Activated naive CD8-positive, alpha-beta T cell treated with anti-CD3 and anti-CD28 coated beads, Interleukin-2, amount 50 U/mL, for 16 hours (primary cell): ENCODE measurements around the gene SLC2A5.

Experiments
- DNase-seq: peaks from one replicate; pipeline ENCODE4 v3.0.0-alpha.2; 2020; ENCODE audit warnings: low read depth, low spot score

The SLC2A5 gene

GRCh38 chr1:9062846-9063245 is 6.6 kb downstream of the SLC2A5 start:
- DNase-seq, result no peak

DNA sequence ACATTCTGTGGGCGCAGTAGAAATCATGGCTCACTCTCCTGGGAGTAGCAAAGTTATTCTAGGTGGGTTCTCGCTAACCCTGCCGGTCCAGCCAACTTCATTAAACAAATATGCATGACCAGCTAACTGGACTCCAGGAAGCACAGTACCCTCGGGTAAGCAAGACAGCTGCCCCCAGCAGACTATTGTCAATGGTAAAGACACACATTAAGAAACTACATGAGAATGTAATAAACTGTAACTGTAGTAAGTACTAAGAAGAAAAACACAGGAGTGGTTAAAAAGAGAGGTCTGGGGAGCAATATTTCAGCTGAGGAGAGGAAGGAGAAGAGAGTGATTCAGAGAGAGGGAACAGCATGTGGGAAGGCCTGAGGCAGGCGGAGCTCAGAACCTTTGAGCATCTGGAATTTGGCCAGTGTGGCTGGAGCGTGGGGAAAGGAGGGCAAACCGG is 7.4 kb downstream of the SLC2A5 start:
- no peak for DNase-seq

GRCh38 chr1:9061252-9061960 is 8.0 kb downstream of the SLC2A5 start:
- no peak for DNase-seq

GRCh38 chr1:9059891-9060744 is 9.3 kb downstream of the SLC2A5 start:
- DNase-seq, result no peak

GRCh38 chr1:9058465-9058864 is 11.0 kb downstream of the SLC2A5 start:
- DNase-seq, result no peak

DNA sequence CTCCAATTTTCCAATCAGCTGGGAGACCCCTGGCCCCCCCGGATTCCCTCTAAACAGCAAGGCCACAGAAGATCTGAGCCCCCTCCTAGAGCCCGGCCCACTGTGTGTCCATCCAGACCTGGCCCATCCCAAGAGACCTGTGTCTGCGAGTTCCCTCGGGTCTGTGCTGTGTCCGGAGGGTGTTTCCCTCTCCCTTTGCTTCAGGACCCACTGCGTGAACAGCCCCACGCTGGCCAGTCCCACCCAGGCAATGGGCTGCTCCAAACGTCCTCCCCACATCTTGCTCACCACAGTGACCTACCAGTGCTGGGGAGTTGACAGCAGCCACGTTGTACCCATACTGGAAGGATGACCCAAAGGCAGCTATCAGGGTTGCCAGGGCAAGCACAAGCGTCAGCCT is 11.6 kb downstream of the SLC2A5 start:
- DNase-seq, result no peak

- DNase-seq, result no peak
Measured at GRCh38 chr1:9052272-9053049, 17.0 kb downstream of the SLC2A5 start.

DNA sequence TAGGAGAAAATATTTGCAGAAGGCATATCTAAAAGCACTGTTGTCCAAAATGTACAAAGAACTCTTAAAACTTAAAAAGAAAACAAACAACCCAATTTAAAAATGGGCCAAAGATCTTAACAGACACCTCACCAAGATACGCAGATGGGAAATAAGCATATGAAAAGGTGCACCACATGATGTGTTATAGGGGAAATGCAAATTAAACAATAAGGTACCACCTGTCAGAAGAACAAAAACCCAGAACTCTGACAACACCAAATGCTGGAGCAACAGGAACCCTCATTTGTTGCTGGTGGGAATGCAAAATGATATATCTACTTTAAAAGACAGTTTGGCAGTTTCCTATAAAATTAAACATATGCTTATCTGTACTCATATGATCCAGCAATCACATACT is 18.1 kb downstream of the SLC2A5 start:
- no peak for DNase-seq

DNA sequence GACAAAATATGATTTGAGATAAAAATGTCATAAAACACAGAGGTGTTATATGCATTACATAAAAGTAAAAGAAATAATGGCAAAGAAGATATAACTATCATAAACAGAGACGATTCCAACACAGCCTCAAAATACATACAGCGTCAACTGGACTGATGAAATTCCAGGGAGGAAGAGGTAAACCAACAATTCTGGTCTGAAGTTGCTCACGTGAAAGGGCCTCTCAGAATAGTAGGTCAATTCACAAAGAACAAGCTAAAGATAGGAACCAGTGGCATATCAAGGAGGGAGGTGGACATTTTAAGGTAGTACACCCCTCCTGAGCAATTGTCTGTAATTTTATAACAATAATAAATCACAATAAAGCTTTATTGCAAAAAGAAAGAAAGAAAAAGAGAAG is 18.6 kb downstream of the SLC2A5 start:
- no peak for DNase-seq

GRCh38 chr1:9048551-9048950 is 20.9 kb downstream of the SLC2A5 start:
- DNase-seq, result no peak

GRCh38 chr1:9047019-9047418 is 22.4 kb downstream of the SLC2A5 start:
- DNase-seq, result no peak

- DNase-seq, result no peak
Measured at GRCh38 chr1:9045861-9046510, 23.4 kb downstream of the SLC2A5 start.

GRCh38 chr1:9044236-9044635 is 25.2 kb downstream of the SLC2A5 start:
- no peak for DNase-seq

DNA sequence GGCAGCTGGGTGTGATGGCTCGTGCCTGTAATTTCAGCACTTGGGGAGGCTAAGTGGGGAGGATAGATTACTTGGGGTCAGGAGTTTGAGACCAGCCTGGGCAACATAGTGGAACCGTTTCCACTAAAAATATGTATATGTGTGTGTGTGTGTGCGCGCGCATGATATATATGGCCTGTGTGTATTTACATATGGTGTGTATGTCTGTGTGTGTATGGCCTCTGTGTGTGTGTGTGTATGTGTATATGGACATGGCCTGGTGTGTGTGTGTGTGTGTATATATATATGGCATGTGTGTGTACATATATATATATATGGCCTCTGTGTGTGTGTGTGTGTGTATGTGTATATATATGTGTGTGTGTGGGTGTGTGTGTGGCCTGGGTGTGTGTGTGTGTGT is 27.2 kb downstream of the SLC2A5 start:
- DNase-seq, result no peak

- no peak for DNase-seq
Measured at GRCh38 chr1:9041116-9041779, 28.2 kb downstream of the SLC2A5 start.

DNA sequence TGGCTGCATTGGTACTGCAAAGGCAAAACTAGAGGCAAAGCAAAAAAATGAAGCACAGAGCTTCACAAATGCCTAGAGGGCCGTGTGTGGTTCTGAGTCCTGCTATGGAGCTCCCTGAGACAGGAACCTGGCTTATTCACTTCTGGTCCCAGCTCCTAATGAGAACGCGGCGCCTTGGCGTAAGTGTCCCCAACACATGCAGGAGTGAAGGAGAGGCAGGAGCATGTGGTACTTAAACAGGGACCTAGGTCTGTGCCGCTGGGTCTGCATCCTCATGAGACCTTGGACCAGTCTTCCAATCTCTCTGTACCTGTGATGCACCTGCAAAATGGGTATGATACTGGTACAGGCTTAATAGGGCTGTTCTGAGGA is 28.8 kb downstream of the SLC2A5 start:
- no peak for DNase-seq

- no peak for DNase-seq
Measured at GRCh38 chr1:9039761-9040658, 29.4 kb downstream of the SLC2A5 start.

DNA sequence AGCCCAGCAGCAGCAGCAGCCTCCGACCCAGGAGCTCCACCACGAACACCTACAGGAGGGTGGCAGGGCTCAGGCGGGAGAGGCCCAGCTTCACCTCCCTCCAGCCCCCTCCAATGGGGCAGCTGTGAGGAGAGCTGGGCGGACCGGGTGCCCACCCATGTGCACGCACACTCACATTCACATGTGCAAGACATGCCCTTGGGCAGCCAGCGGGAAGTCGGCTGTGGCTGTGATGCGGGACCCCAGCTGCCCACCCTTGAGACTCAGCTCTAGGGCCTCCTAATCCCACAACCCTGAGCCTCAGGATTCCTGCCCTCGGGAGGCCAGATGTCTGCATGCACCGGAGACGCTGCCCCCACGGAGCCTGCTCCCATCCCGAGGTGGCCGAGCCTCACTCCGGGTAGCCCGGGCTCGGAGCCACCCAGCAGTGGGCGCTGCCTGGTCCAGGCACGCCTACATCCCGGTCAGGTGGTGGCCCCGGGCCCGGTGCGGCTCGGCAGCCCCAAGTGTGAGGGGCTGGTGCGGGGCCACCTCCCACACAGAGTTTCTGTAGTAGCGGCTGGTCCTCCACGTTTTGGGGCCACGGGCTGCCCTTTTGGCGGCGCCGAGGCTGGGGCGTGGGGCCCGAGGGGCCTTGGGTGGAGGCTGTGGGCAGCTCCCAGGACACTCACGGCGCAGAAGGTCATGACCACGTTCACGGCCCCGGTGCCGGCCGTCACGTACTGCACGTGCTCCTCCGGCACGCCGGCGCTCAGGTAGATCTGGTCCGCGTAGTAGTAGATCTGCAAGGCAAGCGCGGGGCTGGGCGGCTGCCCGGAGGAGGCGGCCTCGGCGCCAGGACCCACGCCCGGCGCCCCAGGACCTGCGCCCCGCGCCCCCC is 30.3 kb downstream of the SLC2A5 start:
- no peak for DNase-seq

DNA sequence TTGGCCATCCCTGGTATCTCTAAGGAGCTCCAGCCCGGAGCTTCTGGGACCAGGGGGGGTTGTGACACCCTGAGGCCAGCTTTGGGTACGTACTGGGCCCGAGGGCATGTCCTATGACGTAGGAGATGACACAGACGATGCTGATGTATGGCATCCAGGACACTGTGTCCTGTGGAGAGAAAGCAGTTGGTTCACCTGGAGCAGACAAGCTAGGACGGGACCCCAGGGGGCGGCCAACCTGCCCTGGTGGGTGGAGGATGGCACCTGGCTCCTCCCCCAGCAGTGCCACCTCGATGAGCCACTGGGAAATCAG is 31.1 kb downstream of the SLC2A5 start:
- DNase-seq, result no peak
